Subcutaneous adipose tissue (tissue), 4 donors: ENCODE data around the gene NAA80. TPM values are rescaled to one million over a fixed set of nuclear protein-coding genes. Genes with fewer than 3 reads are reported as not detected.

ENCODE experiments used
- CTCF ChIP-seq: fragments of 450-650 bp; IDR thresholded peaks from one replicate; pipeline ENCODE4 v1.5.1; 2016; ENCODE audit warnings: low read depth, mild to moderate bottlenecking, control low read depth, antibody characterized with exemption, moderate library complexity
- total RNA-seq, 4 donors: library from RNA; depleted of rRNA; stranded (reverse); fragments of >200 nt; gene quantifications; one replicate each; pipeline ENCODE4 v1.1.0, GENCODE V29; 2016

The NAA80 gene
- total RNA-seq, 4 donors from 2014 or later, result 5.2 to 10.4 (median 6.6) TPM

- TF ChIP-seq CTCF, result no peak
Measured at GRCh38 chr3:50334339-50335075, 35.3 kb upstream of the NAA80 start.

GRCh38 chr3:50333744-50334328 lies 34.6 kb upstream of the NAA80 start:
- TF ChIP-seq CTCF, result no peak

GRCh38 chr3:50331364-50331907 lies 32.2 kb upstream of the NAA80 start:
- no peak for TF ChIP-seq CTCF

GRCh38 chr3:50330330-50330729 lies 31.1 kb upstream of the NAA80 start:
- TF ChIP-seq CTCF, result no peak

GRCh38 chr3:50327943-50328691 lies 28.9 kb upstream of the NAA80 start, which contains the start of gene TUSC2:
TUSC2 (minus strand) TSS chr3:50328223; CDS start chr3:50328099, 124 bp downstream.
- TF ChIP-seq CTCF, result no peak

- no peak for TF ChIP-seq CTCF
Measured at GRCh38 chr3:50327129-50327528, 27.9 kb upstream of the NAA80 start.

DNA sequence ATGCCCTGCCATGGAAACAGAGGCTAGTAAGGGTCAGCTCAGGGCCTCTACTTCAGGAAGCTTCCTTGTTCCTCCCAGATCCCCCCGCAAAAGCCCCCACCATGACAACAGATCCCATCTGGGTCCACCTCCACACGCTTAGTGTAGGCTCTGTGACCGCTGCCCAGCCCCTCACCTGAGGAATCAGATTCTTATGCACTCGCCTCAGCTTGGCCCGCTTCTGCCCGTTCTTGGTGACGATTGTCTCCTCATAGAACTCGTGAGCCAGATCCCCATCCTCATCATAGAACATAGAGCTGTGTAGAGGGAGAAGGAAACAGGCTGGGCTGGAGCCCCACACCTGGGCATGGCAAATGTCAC lies 27.0 kb upstream of the NAA80 start:
- TF ChIP-seq CTCF, result no peak
